Fibroblast of pulmonary artery (primary cell): ENCODE data around the gene PRLH.

Experiments used
- DNase-seq: peaks from one replicate; pipeline ENCODE4 v3.0.0-alpha.2; 2010; ENCODE audit warnings: low read depth
- H3K4me3 ChIP-seq: replicated peaks from 2 replicates; pipeline ENCODE4 v1.5.1; 2011; ENCODE audit warnings: low read depth, mild to moderate bottlenecking, control low read depth, low read length, moderate library complexity
- TF ChIP-seq, protein P1 (sequence below): IDR thresholded peaks from 2 replicates; pipeline ENCODE4 v1.5.1; 2011; ENCODE audit warnings: mild to moderate bottlenecking, control low read depth, low read length, inconsistent platforms; ENCODE audit errors: missing control alignments

Gene PRLH

DNA sequence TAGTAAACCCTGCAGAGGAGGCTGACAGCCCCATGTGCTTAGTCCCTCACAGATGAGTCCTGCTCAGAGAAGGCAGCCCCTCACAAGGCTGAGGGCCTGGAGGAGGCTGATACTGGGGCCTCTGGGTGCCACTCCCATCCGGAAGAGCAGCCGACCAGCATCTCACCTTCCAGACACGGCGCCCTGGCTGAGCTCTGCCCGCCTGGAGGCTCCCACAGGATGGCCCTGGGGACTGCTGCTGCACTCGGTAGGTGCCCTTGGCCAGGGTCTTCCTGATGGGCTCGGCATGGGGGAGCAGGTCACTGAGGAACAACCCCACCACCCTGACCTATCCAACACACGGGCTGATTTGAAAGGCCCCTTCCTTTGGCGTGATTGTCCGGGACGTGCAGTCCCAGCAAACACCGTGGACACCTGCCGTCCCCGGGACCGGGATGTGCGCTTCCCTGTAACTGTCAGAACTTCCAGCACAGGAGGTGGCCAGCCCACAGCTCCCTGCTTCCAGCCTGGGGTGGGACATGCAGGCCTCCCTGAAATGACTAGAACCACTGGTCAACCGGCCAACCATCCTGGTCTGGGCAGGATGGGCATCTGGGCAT, 40.7 kb upstream of the PRLH start:
- DNase-seq: no peak
- H3K4me3 ChIP-seq: no peak overlapping the region
- TF ChIP-seq, protein P1, sequence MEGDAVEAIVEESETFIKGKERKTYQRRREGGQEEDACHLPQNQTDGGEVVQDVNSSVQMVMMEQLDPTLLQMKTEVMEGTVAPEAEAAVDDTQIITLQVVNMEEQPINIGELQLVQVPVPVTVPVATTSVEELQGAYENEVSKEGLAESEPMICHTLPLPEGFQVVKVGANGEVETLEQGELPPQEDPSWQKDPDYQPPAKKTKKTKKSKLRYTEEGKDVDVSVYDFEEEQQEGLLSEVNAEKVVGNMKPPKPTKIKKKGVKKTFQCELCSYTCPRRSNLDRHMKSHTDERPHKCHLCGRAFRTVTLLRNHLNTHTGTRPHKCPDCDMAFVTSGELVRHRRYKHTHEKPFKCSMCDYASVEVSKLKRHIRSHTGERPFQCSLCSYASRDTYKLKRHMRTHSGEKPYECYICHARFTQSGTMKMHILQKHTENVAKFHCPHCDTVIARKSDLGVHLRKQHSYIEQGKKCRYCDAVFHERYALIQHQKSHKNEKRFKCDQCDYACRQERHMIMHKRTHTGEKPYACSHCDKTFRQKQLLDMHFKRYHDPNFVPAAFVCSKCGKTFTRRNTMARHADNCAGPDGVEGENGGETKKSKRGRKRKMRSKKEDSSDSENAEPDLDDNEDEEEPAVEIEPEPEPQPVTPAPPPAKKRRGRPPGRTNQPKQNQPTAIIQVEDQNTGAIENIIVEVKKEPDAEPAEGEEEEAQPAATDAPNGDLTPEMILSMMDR: no peak

DNA sequence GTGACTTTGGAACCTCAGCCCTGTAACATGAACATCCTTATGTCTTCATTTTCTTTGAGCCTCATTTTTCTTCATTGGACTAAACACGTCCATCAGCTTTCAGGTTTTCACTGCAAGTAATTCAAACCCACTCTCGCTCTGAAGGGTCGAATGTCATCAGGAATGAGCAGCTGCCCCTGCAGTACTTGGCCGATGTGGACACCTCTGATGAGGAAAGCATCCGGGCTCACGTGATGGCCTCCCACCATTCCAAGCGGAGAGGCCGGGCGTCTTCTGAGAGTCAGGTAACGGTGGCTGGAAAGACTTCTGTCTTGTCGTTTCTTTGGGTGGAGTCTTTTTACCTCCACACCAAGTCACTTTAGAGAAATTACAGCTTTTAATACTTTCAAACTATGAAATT, 39.1 kb upstream of the PRLH start:
- H3K4me3 ChIP-seq: no peak overlapping the region
- DNase-seq: no peak
- TF ChIP-seq, protein P1: no peak

- no peak overlapping the region for H3K4me3 ChIP-seq
- no peak for DNase-seq
- TF ChIP-seq, protein P1: no peak
These were observed 38.6 kb upstream of the PRLH start for GRCh38 chr2:237527766-237528165.

GRCh38 chr2:237529452-237530402, 36.6 kb upstream of the PRLH start:
- H3K4me3 ChIP-seq: no peak overlapping the region
- DNase-seq: no peak
- TF ChIP-seq, protein P1: no peak

DNA sequence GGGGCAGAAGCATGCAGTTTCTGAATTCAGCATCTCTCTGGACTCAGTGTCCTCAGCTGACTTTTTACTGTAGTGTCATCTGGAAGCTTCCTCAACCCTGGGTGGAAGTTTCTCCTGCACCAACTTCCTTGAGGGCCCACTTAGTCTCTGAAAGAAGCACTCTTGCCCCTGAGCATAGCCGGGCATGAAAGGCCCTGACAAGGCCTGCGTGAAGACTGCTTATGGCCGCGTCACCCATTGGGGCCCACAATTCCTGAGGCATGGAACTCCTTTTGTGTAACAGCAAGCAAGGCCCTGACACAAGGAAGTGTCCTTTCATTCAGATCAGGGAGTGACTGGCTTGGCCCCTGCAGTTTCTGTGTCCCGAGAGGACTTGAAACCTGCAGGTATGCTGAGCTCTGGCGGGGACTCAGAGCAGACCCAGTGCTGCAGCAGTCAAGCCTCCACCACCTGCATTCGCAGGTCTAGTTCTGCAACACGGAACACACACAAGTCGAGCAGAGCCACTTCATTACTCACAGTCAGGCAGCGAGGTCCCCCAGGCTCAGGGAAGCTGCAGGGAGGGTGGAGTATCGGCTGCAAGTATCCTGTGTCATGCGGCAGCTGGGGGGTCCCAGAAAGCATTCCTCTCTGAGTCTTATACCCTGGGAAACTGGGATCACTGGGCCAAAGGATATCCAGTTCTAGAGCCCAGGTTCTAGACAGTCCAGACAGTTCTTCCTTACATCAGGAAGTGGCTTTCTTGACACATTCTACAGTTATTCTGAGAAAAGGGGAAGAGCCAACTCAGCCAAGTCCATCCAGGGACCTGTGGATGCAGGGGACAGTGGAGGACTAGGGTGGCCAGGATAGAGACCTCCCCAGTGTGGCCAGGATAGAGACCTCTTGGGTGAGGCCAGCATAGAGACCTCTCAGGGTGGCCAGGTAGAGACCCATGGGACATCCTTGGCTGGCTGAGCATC, 35.6 kb upstream of the PRLH start:
- no peak for DNase-seq
- TF ChIP-seq, protein P1: no peak
- no peak overlapping the region for H3K4me3 ChIP-seq

DNA sequence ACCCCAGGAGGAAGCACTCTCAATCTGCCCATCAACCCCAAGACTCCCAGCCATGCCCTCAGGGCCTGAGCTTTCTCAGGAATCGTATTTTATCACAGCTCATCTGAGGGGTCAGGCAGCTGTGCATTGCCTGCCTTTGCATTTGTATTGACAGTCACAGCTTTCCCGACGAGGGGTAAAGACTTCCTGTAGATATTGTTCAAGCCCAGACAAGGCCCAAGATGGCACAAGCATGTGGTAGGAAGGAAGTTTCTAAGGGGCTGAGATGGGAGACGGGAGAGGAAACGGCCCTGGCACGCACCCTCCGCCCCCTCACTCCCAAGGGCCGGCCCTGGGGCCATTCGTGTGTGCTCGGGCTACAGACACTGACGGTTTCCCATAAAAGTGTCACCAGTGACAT, 34.2 kb upstream of the PRLH start:
- no peak for DNase-seq
- TF ChIP-seq, protein P1: no peak
- H3K4me3 ChIP-seq: no peak overlapping the region
